Mammary epithelial cell (primary cell): ENCODE measurements around the gene USP9X.

Source experiments
- EZH2 ChIP-seq: IDR thresholded peaks from 2 replicates; pipeline ENCODE4 v1.6.1; 2012; ENCODE audit warnings: low read length, inconsistent platforms, borderline replicate concordance
- TF ChIP-seq, protein P1 (sequence below), 2 donors: IDR thresholded peaks in 1 of 2; conservative IDR thresholded peaks in 1 of 2; 2 replicates each; pipeline ENCODE4 v1.5.1; 2011 to 2012; ENCODE audit warnings: inconsistent platforms in 2 of 2, low read length in 2 of 2, mild to moderate bottlenecking in 2 of 2, control low read depth in 1 of 2, low read depth in 1 of 2; ENCODE audit not compliant: insufficient read depth in 1 of 2; ENCODE audit errors: extremely low read depth in 1 of 2

DNA sequence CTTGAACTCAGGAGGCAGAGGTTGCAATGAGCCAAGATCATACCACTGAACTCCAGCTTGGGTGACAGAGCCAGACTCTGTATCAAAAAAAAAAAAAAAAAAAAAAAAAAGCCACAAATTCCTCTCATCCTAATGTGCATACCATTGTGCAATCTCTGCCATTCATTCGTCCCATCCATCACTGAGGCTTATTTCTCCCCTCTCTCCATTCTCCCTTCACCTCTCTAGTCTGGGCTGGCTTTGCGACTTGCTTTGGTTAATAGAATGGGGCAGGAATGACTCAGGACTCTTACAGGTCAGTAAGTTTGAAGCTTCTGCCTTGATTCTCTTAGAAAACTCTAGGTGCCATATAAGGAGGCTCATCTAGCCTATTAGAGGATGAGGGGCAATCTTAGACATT is 188.4 kb downstream of the USP9X start:
- TF ChIP-seq, protein P1, sequence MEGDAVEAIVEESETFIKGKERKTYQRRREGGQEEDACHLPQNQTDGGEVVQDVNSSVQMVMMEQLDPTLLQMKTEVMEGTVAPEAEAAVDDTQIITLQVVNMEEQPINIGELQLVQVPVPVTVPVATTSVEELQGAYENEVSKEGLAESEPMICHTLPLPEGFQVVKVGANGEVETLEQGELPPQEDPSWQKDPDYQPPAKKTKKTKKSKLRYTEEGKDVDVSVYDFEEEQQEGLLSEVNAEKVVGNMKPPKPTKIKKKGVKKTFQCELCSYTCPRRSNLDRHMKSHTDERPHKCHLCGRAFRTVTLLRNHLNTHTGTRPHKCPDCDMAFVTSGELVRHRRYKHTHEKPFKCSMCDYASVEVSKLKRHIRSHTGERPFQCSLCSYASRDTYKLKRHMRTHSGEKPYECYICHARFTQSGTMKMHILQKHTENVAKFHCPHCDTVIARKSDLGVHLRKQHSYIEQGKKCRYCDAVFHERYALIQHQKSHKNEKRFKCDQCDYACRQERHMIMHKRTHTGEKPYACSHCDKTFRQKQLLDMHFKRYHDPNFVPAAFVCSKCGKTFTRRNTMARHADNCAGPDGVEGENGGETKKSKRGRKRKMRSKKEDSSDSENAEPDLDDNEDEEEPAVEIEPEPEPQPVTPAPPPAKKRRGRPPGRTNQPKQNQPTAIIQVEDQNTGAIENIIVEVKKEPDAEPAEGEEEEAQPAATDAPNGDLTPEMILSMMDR (conservative IDR thresholded peaks at IDR 0.05 in 1 of 2, IDR thresholded peaks at IDR 0.05 in 1 of 2; ENCODE audit: extremely low read depth in 1 of 2, insufficient read depth in 1 of 2, low read depth in 1 of 2, low read length in 2 of 2), result no peak
- TF ChIP-seq EZH2, result no peak
